Measurements from ENCODE around the gene MYO1G. TPM values are rescaled to one million over a fixed set of nuclear protein-coding genes. Genes with fewer than 3 reads are reported as not detected.

MYO1G gene
- total RNA-seq, 4 donors from 2014 or later: 2.7 to 14.9 (median 5.0) TPM

- DNase-seq: peak; percentile 53 to 75 (median 71)
- TF ChIP-seq CTCF (IDR thresholded peaks at IDR 0.05) (no peak), POLR2A (IDR thresholded peaks at IDR 0.05) (no peak)
- H3K27ac ChIP-seq: peak overlapping the region; percentile 87 to 95 (median 93)
- peak overlapping the region; percentile 66 to 97 (median 70) for H3K4me3 ChIP-seq
- no peaks in the 10 kb centered on the region for H3K9me3 ChIP-seq
- H3K27me3 ChIP-seq: no peaks in the 10 kb centered on the region
- peaks cover 0 to 22% (median 12%) of the 10 kb centered on the region in 4 donors for H3K4me1 ChIP-seq
- no peaks in the 10 kb centered on the region for H3K36me3 ChIP-seq
These were observed 22.4 kb upstream of the MYO1G start for GRCh38 chr7:45001138-45001694.

- DNase-seq: peak in 2 of 3 donors; percentile 34 to 64
These were observed 21.5 kb upstream of the MYO1G start, which contains the start of gene CCM2 for GRCh38 chr7:45000093-45001032. TSS of gene CCM2 (plus strand) at chr7:45000201. CDS start at chr7:45000334, 133 bp downstream.

GRCh38 chr7:44999245-45000092, 20.7 kb upstream of the MYO1G start:
- Histone ChIP-seq H3K36me3 (no peaks in the 10 kb centered on the region), H3K4me1 (peaks cover 0 to 29% (median 14%) of the 10 kb centered on the region in 4 donors), H3K27me3 (no peaks in the 10 kb centered on the region), H3K27ac (peak overlapping the region; percentile 72 to 95 (median 91)), H3K9me3 (no peaks in the 10 kb centered on the region), H3K4me3 (peak overlapping the region; percentile 48 to 97 (median 68))
- TF ChIP-seq CTCF (IDR thresholded peaks at IDR 0.05) (peak in 3 of 6 experiments; percentile 12 to 21 (median 15)), POLR2A (IDR thresholded peaks at IDR 0.05) (no peak)
- DNase-seq: peak; percentile 99 to 100 (median 100)

More at GRCh38 chr7:45000093-45001032, 21.5 kb upstream of the MYO1G start, which contains the start of gene CCM2:
- TF ChIP-seq POLR2A (IDR thresholded peaks at IDR 0.05): peak in 1 of 2 donors; percentile 16
- TF ChIP-seq CTCF (IDR thresholded peaks at IDR 0.05): no peak
- H3K27me3 ChIP-seq: no peaks in the 10 kb centered on the region
- no peaks in the 10 kb centered on the region for H3K9me3 ChIP-seq
- no peaks in the 10 kb centered on the region for H3K36me3 ChIP-seq
- peak within 1 kb of the TSS; percentile 66 to 97 (median 70) for H3K4me3 ChIP-seq
- H3K4me1 ChIP-seq: peaks cover 0 to 26% (median 14%) of the 10 kb centered on the region in 4 donors
- peak within 1 kb of the TSS; percentile 87 to 95 (median 93) for H3K27ac ChIP-seq

GRCh38 chr7:44998153-44998871, 19.5 kb upstream of the MYO1G start:
- no peaks in the 10 kb centered on the region for H3K36me3 ChIP-seq
- peak overlapping the region in 2 of 4 donors; percentile 48 to 97 for H3K4me3 ChIP-seq
- H3K27me3 ChIP-seq: no peaks in the 10 kb centered on the region
- H3K4me1 ChIP-seq: peaks cover 0 to 29% (median 14%) of the 10 kb centered on the region in 4 donors
- H3K9me3 ChIP-seq: no peaks in the 10 kb centered on the region
- peak overlapping the region; percentile 72 to 95 (median 91) for H3K27ac ChIP-seq
- DNase-seq: no peak
- no peak for TF ChIP-seq POLR2A (IDR thresholded peaks at IDR 0.05)

GRCh38 chr7:44995555-44996493, 17.0 kb upstream of the MYO1G start:
- Histone ChIP-seq H3K4me3 (no peak overlapping the region), H3K27ac (peak overlapping the region in 2 of 4 donors; percentile 23 to 27), H3K27me3 (no peaks in the 10 kb centered on the region), H3K36me3 (no peaks in the 10 kb centered on the region), H3K4me1 (peaks cover 0 to 19% (median 3%) of the 10 kb centered on the region in 4 donors), H3K9me3 (no peaks in the 10 kb centered on the region)
- DNase-seq: no peak
- TF ChIP-seq POLR2A (IDR thresholded peaks at IDR 0.05) (no peak), CTCF (IDR thresholded peaks at IDR 0.05) (no peak)

Measured in Peyer's patch (tissue), 4 donors.